ENCODE data around the gene SMAD9.

The SMAD9 gene

GRCh38 chr13:36817996-36818803, 101.8 kb downstream of the SMAD9 start:
- no peak for DNase-seq (ENCODE audit: low read depth)

DNA sequence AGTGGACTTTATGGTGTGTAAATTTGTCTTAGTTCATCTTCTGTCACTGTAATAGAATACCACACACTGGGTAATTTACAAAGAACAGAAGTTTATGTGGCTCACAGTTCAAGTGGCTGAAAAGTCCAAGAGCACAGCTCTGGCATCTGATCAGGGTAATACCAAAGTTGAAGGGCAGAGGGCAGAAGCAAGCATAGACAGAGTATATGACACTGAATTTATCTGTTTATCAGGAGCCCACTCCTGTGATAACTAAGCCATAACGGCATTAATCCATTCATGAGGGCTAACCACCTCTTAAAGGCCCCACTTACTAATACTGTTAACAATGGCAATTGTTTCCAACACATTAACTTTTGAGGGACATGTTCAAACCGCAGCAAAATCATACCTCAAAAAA, 105.0 kb downstream of the SMAD9 start:
- DNase-seq (ENCODE audit: low read depth), result no peak

DNA sequence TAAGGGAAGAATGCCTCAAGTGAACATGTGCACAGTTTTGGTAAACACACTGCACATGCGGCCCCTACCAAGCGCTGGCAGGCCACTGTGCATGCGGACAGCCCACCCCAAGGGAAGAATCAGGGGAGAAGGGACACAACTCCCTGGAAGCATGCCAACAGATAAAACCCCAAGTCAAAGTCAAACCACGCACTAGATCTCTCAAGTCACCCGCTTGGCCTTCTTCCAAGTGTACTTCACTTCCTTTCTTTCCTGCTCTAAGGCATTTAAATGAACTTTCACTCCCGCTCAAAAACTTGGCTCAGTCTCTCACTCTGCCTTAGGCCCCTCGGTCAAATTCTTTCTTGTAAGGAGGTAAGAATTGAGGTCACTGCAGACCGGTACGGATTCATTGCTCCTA, 105.6 kb downstream of the SMAD9 start:
- DNase-seq (ENCODE audit: low read depth), result no peak

- DNase-seq (ENCODE audit: low read depth), result no peak
Observed at GRCh38 chr13:36813225-36813624, 106.8 kb downstream of the SMAD9 start.

GRCh38 chr13:36807616-36808015, 112.4 kb downstream of the SMAD9 start:
- no peak for DNase-seq (ENCODE audit: low read depth)

DNA sequence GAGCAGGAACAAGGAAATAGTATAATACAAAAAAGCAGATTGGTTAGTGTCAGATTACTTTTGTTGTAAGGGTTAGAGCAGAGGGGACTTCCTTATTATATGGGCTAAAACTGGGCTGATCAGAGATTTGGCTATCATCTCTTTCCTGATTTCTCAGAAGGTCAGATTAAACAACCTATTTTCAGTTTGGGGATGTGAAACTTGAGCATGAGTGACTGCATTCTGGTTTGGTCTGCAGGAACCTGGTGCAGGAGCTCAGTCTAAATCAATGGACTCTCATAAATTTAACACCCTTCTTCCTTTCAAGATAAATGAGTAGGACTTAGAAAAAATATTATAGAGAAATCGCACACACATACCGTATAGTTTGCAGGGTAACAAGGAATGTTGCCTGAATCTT, 113.9 kb downstream of the SMAD9 start:
- DNase-seq (ENCODE audit: low read depth), result no peak

- no peak for DNase-seq (ENCODE audit: low read depth)
Observed at GRCh38 chr13:36804588-36804987, 115.5 kb downstream of the SMAD9 start.

GRCh38 chr13:36801035-36801434, 119.0 kb downstream of the SMAD9 start:
- DNase-seq (ENCODE audit: low read depth), result no peak

GRCh38 chr13:36796052-36796451, 124.0 kb downstream of the SMAD9 start:
- no peak for DNase-seq (ENCODE audit: low read depth)

- no peak for DNase-seq (ENCODE audit: low read depth)
Observed at GRCh38 chr13:36795463-36795862, 124.6 kb downstream of the SMAD9 start.

All from GM04504 (cell line).